ENCODE results near the gene ZNF431.

The ZNF431 gene

DNA sequence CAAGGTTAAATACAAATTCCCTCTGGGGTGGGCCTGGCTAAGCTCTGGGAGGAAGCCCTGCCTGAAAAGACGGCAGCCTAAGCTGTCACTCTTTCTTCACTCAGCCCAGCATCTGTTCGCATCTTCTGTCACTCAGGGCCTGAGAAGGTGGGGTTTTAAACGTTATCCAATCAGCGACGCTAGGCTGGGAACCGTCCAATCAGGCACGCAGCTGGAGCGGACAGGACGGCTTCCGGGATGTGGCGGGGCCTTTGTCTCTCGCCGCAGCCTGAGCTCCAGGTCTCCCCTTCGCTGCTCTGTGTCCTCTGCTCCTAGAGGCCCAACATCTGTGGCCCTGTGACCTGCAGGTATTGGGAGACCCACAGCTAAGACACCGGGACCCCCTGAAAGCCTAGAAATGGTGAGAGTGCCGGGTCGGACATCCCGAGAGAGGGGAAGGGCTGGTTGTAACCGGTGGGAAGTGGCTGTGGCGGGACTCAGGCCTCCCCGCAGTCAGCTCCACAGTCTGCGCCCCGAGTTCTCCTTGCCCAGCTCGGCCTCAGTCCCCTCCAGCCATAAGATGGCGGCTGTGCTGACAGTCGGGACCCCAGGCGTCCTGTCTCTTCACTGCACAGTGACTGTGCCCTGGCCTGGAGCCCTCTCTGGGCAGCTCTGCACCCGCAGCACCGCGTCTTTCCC, at the start of gene ZNF431:
ZNF431 (plus strand) TSS at position 254 of the 678 bp plus-strand sequence; CDS start at position 398, 144 bp downstream.
- peak within 1 kb of the TSS; percentile 79 for H3K4me3 ChIP-seq (ENCODE audit: low read length)
- TF ChIP-seq CTCF (IDR thresholded peaks at IDR 0.05; ENCODE audit: insufficient read depth, low read depth, low read length, missing control alignments): no peak
- DNase-seq (ENCODE audit: low read depth): peak; percentile 96

- H3K4me3 ChIP-seq (ENCODE audit: low read length): no peak overlapping the region
- no peak for DNase-seq (ENCODE audit: low read depth)
- TF ChIP-seq CTCF (IDR thresholded peaks at IDR 0.05; ENCODE audit: insufficient read depth, low read depth, low read length, missing control alignments): no peak
These were observed 49.7 kb upstream of the ZNF431 start for GRCh38 chr19:21092109-21092508.

DNA sequence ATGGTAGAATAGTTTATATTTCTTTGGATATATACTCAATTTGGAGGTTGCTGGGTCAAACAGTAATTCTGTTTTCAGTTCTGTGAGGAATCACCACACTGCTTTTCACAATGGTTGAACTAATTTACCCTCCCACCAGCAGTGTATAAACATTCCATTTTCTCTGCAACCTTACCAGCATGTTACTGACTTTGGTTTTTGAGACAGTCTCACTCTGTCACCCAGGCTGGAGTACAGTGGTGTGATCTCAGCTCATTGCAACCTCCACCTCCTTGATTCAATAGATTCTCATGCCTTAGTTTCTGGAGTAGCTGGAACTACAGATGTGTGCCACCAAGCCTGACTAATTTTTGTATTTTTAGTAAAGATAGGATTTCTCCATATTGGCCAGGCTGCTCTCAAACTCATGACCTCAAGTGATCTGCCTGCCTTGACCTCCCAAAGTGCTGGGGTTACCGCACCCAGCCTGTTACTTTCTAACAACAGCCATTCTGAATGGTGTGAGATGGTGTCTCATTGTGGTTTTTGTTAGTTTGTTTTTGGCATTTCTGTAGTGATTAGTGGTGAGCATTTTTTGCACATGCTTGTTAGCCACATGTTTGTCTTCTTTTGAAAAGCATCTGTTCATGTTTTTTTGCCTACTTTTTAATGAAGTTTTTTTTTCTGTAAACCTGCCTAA, 47.4 kb upstream of the ZNF431 start:
- DNase-seq (ENCODE audit: low read depth): no peak
- no peak overlapping the region for H3K4me3 ChIP-seq (ENCODE audit: low read length)
- no peak for TF ChIP-seq CTCF (IDR thresholded peaks at IDR 0.05; ENCODE audit: insufficient read depth, low read depth, low read length, missing control alignments)

- no peak overlapping the region for H3K4me3 ChIP-seq (ENCODE audit: low read length)
- TF ChIP-seq CTCF (IDR thresholded peaks at IDR 0.05; ENCODE audit: insufficient read depth, low read depth, low read length, missing control alignments): no peak
- DNase-seq (ENCODE audit: low read depth): peak; percentile 60
These were observed 43.5 kb upstream of the ZNF431 start for GRCh38 chr19:21098291-21098690.

DNA sequence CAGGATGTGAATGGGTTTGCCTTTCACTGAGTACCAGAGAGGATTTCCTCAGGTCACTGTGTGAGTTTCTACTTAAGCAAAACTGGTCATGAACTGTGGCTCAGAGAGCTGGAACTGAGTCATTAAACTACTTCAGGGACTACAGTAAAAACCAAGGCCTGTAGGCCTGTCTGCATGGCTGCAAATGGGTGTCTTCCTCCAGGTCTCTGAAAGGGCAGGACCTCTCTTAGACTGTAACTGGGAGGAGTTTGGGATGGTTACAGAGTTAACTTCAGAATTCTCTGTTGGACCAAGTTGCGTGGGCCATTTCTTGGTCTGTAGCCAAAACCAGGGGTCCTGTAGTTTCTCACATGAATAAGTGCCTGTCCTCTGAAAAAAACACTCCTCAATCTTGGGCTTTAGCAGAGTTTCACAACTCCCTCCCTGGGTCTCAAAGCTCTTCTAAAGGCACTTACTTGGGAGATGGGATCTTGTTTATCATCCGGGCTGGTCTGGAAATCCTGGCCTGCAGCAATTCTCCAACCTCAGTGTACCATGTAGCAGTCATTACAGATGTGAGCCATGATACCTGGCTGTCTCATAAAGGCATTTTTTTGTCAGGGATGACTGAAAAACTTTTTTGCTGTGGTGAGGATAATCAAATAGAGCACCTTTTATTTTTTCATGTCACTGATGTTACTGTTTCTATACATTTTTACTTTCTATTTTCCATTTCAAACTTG, 40.2 kb upstream of the ZNF431 start:
- peak; percentile 20 for DNase-seq (ENCODE audit: low read depth)
- TF ChIP-seq CTCF (IDR thresholded peaks at IDR 0.05; ENCODE audit: insufficient read depth, low read depth, low read length, missing control alignments): no peak
- H3K4me3 ChIP-seq (ENCODE audit: low read length): no peak overlapping the region

DNA sequence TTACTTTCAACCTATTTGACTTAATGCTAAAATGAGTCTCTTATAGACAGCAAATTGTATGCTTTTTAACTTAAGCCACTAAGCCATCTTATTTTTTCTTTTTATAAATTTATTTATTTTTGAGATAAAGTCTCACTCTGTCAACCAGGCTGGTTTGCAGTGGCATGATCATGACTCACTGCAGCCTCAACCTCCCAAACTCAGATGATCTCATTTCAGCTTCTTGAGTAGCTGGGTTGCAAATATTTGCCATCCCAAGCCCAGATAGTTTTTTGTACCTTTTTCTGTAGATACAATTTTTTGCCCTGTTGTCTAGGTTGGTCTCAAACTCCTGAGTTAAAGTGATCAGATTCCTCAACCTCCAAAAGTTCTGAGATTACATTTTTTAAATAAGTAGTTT, 32.7 kb upstream of the ZNF431 start:
- peak; percentile 54 for DNase-seq (ENCODE audit: low read depth)
- TF ChIP-seq CTCF (IDR thresholded peaks at IDR 0.05; ENCODE audit: insufficient read depth, low read depth, low read length, missing control alignments): no peak
- H3K4me3 ChIP-seq (ENCODE audit: low read length): no peak overlapping the region
